HepG2 (cell line): Measurements from ENCODE around the gene USP20. TPM values are rescaled to one million over a fixed set of nuclear protein-coding genes. Genes with fewer than 3 reads are reported as not detected.
A peak's percentile ranks its signal among the peaks of the same experiment; 100 is the strongest.

Source experiments
- ATAC-seq: fragments of 200-7000 bp; cut with Tn5 transposase; 3 replicates; pipeline ENCODE4 v1.9.1; 2020; ENCODE audit warnings: mild to moderate bottlenecking, moderate library complexity
- BruUV-seq: library from RNA; stranded (reverse); fragments of 400-500 nt; replicated peaks from 2 replicates; lab custom pipeline; 2021; lab: Mats Ljungman, UMichigan
- CTCF ChIA-PET: fragments of 300-600 bp; formaldehyde crosslinking; extraction: SDS; loops from one replicate; lab custom pipeline; 2021; ENCODE audit warnings: low total read pairs, inconsistent platforms, low intra/inter-chr PET ratio; lab: Yijun Ruan, JAX
- POLR2A ChIA-PET: fragments of 350-600 bp; sonication (Branson Sonifier 250); formaldehyde crosslinking; loops from one replicate; lab custom pipeline; 2020; ENCODE audit warnings: antibody characterized with exemption, inconsistent platforms; lab: Yijun Ruan, JAX
- DNase-seq: peaks from one replicate; pipeline ENCODE4 v3.0.0-alpha.2; 2015; ENCODE audit warnings: low spot score
- FAIRE-seq: peaks from 3 replicates; lab custom pipeline; 2011; peaks lifted over from hg19 to GRCh38; lab: Jason Lieb, UNC
- H2AFZ ChIP-seq: one replicate; pipeline ENCODE4 v1.6.1; 2011; ENCODE audit warnings: low read length, inconsistent platforms
- H3K27ac ChIP-seq: fragments of 300-600 bp; 3 replicates; pipeline ENCODE4 v1.8.0; 2011; ENCODE audit warnings: mixed run types, mild to moderate bottlenecking, mixed read lengths, low read length, inconsistent platforms; ENCODE audit not compliant: insufficient read depth; ENCODE audit errors: extremely low read length
- H3K27me3 ChIP-seq, 2 experiments: fragments of 200-600 bp in 1 of 2; 2 replicates in 1 of 2; 3 replicates in 1 of 2; pipeline versions ENCODE4 v1.6.0 to v1.8.0; 2011; ENCODE audit warnings: low read length in 2 of 2, mild to moderate bottlenecking in 2 of 2, moderate library complexity in 2 of 2, inconsistent platforms in 1 of 2; ENCODE audit not compliant: insufficient read depth in 2 of 2, control insufficient read depth in 1 of 2
- H3K36me3 ChIP-seq, 2 experiments: fragments of 200-600 bp in 1 of 2; replicated peaks in 1 of 2; 2 replicates in 1 of 2; 3 replicates in 1 of 2; pipeline versions ENCODE4 v1.5.1 to v1.8.0; 2011; ENCODE audit warnings: low read length in 2 of 2, inconsistent platforms in 1 of 2; ENCODE audit not compliant: insufficient read depth in 2 of 2, control insufficient read depth in 1 of 2
- H3K4me1 ChIP-seq: 2 replicates; pipeline ENCODE4 v1.5.1; 2012; ENCODE audit warnings: low read length, inconsistent platforms; ENCODE audit not compliant: insufficient read depth
- H3K4me2 ChIP-seq: 2 replicates; pipeline ENCODE4 v1.6.0; 2011; ENCODE audit warnings: low read depth, low read length, inconsistent platforms
- H3K4me3 ChIP-seq, 3 experiments: fragments of 200-600 bp in 1 of 3; sonication (generic), shearing (Covaris generic) in 1 of 3; replicated peaks in 1 of 3; 2 replicates each; pipeline ENCODE4 v1.5.1; 2011 to 2016; ENCODE audit warnings: low read length in 3 of 3, inconsistent platforms in 2 of 3, low read depth in 2 of 3, mild to moderate bottlenecking in 2 of 3, control low read depth in 1 of 3, mixed read lengths in 1 of 3; ENCODE audit not compliant: insufficient read depth in 1 of 3
- H3K79me2 ChIP-seq: one replicate; pipeline ENCODE4 v1.6.1; 2011; ENCODE audit warnings: low read length, inconsistent platforms; ENCODE audit not compliant: insufficient read depth
- H3K9ac ChIP-seq: 2 replicates; pipeline ENCODE4 v1.6.0; 2011; ENCODE audit warnings: mild to moderate bottlenecking, low read depth, low read length, inconsistent platforms; ENCODE audit not compliant: insufficient read depth
- H3K9me3 ChIP-seq: 2 replicates; pipeline ENCODE4 v1.5.1; 2012; ENCODE audit warnings: mild to moderate bottlenecking, low read length
- H4K20me1 ChIP-seq: 2 replicates; pipeline ENCODE4 v1.6.0; 2011; ENCODE audit warnings: inconsistent platforms, mild to moderate bottlenecking, low read length, moderate library complexity; ENCODE audit not compliant: insufficient read depth
- AGO2 ChIP-seq: fragments of 200-400 bp; formaldehyde crosslinking; optimal IDR thresholded peaks from 2 replicates; pipeline ENCODE3; 2017; ENCODE audit warnings: mild to moderate bottlenecking, low read depth, low read length, moderate library complexity
- ESRRA ChIP-seq: sonication (generic); formaldehyde crosslinking; IDR thresholded peaks from 2 replicates; pipeline ENCODE4 v1.5.1; 2020; ENCODE audit warnings: mild to moderate bottlenecking, low read depth, missing genetic modification reagents
- GZF1 ChIP-seq: sonication (generic); formaldehyde crosslinking; IDR thresholded peaks from 2 replicates; pipeline ENCODE4 v1.5.1; 2020; ENCODE audit warnings: mild to moderate bottlenecking, missing genetic modification reagents
- IRF2 ChIP-seq: IDR thresholded peaks from 2 replicates; pipeline ENCODE4 v1.6.1; 2018; ENCODE audit warnings: missing genetic modification reagents, missing compliant biosample characterization
- ZBTB37 ChIP-seq: sonication (generic); formaldehyde crosslinking; IDR thresholded peaks from 2 replicates; pipeline ENCODE4 v1.4.0; 2020; ENCODE audit warnings: mild to moderate bottlenecking, missing genetic modification reagents
- WGBS: methylation state at CpG from one replicate; pipeline ENCODE4 v1.1.6; 2017; ENCODE audit warnings: low lambda C conversion rate; 5-methylcytosine and 5-hydroxymethylcytosine counted together
- in situ Hi-C: cut with HindIII; loops from 2 replicates; pipeline ENCODE4 v1.10.0; 2017; ENCODE audit warnings: low pct_unique_long_range_greater_than_20kb; ENCODE audit not compliant: extremely low pct_ligation_motif_present
- intact Hi-C: fragments of 100-400 bp; cut with micrococcal nuclease; formaldehyde crosslinking; loops from one replicate; pipeline ENCODE4 v1.10.0; 2022; ENCODE audit not compliant: unreplicated experiment
- polyA plus RNA-seq, 8 experiments: library from polyadenylated mRNA; depleted of rRNA in 3 of 8; stranded (reverse) in 7 of 8; unstranded in 1 of 8; fragments of >200 nt; fragmentation: Illumina TruSeq in 4 of 8; extraction: Trizol in 4 of 8; gene quantifications; 2 replicates each; pipeline versions ENCODE4 v1.2.1 to v1.2.3, GENCODE V29; 2011 to 2016; ENCODE audit warnings: low read depth in 4 of 8, missing spikeins in 1 of 8, mixed read lengths in 1 of 8; ENCODE audit not compliant: insufficient read depth in 1 of 8
- total RNA-seq, 5 experiments: library from RNA; depleted of rRNA; stranded (reverse); fragments of >200 nt; fragmentation: Illumina TruSeq; extraction: Trizol; gene quantifications; 2 replicates each; pipeline ENCODE4 v1.2.3, GENCODE V29; 2016; ENCODE audit warnings: low read depth in 1 of 5
- TF ChIP-seq, protein P1 (sequence below): sonication (generic); formaldehyde crosslinking; IDR thresholded peaks from 2 replicates; pipeline ENCODE4 v1.8.1; 2023; ENCODE audit warnings: mild to moderate bottlenecking, missing genetic modification reagents
- TF ChIP-seq, protein P2 (sequence below): sonication (generic); formaldehyde crosslinking; IDR thresholded peaks from 2 replicates; pipeline ENCODE4 v1.4.0; 2020; ENCODE audit warnings: mild to moderate bottlenecking, low read depth, missing genetic modification reagents

The USP20 gene
- total and polyA plus RNA-seq, 2 of the 13 experiments (the other 11 are each of a cell fraction or from before 2014, with no cell fraction given), result 4.4 to 5.9 TPM

- TF ChIP-seq ZBTB37 (CRISPR knock-in tag) (no peak), IRF2 (CRISPR knock-in tag) (no peak), ESRRA (CRISPR knock-in tag) (no peak)
- TF ChIP-seq, protein P1, sequence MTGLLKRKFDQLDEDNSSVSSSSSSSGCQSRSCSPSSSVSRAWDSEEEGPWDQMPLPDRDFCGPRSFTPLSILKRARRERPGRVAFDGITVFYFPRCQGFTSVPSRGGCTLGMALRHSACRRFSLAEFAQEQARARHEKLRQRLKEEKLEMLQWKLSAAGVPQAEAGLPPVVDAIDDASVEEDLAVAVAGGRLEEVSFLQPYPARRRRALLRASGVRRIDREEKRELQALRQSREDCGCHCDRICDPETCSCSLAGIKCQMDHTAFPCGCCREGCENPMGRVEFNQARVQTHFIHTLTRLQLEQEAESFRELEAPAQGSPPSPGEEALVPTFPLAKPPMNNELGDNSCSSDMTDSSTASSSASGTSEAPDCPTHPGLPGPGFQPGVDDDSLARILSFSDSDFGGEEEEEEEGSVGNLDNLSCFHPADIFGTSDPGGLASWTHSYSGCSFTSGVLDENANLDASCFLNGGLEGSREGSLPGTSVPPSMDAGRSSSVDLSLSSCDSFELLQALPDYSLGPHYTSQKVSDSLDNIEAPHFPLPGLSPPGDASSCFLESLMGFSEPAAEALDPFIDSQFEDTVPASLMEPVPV, result no peak
- TF ChIP-seq, protein P2, sequence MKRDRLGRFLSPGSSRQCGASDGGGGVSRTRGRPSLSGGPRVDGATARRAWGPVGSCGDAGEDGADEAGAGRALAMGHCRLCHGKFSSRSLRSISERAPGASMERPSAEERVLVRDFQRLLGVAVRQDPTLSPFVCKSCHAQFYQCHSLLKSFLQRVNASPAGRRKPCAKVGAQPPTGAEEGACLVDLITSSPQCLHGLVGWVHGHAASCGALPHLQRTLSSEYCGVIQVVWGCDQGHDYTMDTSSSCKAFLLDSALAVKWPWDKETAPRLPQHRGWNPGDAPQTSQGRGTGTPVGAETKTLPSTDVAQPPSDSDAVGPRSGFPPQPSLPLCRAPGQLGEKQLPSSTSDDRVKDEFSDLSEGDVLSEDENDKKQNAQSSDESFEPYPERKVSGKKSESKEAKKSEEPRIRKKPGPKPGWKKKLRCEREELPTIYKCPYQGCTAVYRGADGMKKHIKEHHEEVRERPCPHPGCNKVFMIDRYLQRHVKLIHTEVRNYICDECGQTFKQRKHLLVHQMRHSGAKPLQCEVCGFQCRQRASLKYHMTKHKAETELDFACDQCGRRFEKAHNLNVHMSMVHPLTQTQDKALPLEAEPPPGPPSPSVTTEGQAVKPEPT (CRISPR knock-in tag), result no peak
- TF ChIP-seq, all 625 proteins: peak for 0
These were observed 21.6 kb upstream of the USP20 start (continued) for GRCh38 chr9:129813661-129814060.

DNA sequence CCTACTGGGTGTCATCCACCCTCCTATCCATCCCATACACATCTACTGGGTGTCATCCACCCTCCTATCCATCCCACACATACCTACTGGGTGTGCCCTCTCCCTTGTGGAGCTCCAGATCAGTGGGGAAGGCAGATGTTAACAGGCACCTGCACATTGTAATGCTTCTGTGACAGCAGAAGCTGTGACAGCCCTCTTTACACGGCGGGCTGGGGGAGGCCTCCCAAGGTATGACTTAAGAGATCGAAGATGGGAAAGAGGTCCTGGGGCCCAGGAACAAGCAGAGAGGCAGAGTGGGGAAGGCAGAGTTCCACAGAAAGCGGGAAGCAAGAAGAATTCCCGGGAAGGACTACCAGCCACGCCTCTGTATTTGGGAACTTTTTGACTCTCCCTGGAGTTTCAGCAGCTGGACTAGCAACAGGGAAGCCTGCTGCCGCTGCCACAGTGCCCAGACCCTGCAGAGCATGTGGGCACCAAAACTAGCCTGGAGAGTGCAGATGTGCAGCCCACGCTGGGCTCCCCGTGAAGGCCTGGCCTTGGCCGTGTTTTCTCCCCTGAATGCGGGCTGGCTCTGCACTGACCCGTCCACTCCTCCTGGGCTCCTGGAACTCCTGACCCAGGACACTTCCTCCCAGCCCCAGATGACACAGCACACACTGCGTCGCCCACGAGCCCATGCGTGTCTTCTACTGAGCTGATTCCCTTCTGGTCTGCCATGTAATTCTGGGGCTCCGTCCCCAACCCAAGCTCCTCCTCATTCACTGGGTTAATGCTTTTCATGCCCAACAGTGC, 20.6 kb upstream of the USP20 start:
- intact Hi-C loops (no loop called here), in situ Hi-C loops (no loop called here)
- peak; percentile 46 for TF ChIP-seq AGO2
- no peak for TF ChIP-seq GZF1 (CRISPR knock-in tag)
- TF ChIP-seq, all 625 proteins: peak for 1
- Histone ChIP-seq H3K79me2 (no peaks in the 10 kb centered on the region), H3K4me3 (no peak overlapping the region), H3K36me3 (peaks cover 9 to 39% of the 10 kb centered on the region in 2 experiments; a peak in 4 of 5 replicates), H3K27ac (no peak overlapping the region), H4K20me1 (no peaks in the 10 kb centered on the region), H3K4me2 (no peak overlapping the region), H3K4me1 (peaks cover 23% of the 10 kb centered on the region), H3K9me3 (no peaks in the 10 kb centered on the region), H3K27me3 (no peaks in the 10 kb centered on the region), H3K9ac (no peak overlapping the region), H2AFZ (no peak overlapping the region)
- ChIA-PET POLR2A (interaction anchor here (1.3 kb wide), 1 partner anchor 9 kb away, joined by 5 read pairs; no protein-coding TSS in a partner anchor), CTCF (no interaction called here)
- FAIRE-seq, result no peak
- DNase-seq, result no peak
- 95% methylated on average over 14 of the region's 17 CpGs for WGBS
- no peak for ATAC-seq
- BruUV-seq, result no TSS peak
